ENCODE results near the gene CDV3.

CDV3 gene

DNA sequence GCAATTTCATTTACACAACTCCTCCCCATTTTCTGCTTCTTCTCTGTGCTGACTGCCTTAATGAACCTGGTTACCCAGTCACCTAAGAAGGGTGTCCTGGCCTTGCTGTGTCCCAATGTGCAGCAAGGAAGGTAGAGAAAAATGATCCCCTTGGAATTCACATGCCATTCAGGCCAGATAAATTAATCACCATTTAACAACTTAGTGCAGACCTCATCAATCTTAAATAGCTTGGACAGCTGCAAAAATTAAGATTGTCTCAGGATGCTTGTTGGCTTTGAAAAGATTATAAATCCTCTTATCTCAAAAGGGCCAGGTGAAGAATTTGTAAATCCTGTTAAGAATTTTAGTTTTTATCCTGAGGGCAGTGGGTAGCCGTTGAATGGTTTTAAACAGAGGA lies 9.7 kb upstream of the CDV3 start:
- TF ChIP-seq, protein P1, sequence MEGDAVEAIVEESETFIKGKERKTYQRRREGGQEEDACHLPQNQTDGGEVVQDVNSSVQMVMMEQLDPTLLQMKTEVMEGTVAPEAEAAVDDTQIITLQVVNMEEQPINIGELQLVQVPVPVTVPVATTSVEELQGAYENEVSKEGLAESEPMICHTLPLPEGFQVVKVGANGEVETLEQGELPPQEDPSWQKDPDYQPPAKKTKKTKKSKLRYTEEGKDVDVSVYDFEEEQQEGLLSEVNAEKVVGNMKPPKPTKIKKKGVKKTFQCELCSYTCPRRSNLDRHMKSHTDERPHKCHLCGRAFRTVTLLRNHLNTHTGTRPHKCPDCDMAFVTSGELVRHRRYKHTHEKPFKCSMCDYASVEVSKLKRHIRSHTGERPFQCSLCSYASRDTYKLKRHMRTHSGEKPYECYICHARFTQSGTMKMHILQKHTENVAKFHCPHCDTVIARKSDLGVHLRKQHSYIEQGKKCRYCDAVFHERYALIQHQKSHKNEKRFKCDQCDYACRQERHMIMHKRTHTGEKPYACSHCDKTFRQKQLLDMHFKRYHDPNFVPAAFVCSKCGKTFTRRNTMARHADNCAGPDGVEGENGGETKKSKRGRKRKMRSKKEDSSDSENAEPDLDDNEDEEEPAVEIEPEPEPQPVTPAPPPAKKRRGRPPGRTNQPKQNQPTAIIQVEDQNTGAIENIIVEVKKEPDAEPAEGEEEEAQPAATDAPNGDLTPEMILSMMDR (conservative IDR thresholded peaks at IDR 0.05; ENCODE audit: low read depth, low read length), result no peak
- Histone ChIP-seq H3K79me2 (ENCODE audit: insufficient read depth, low read depth) (no peaks in the 10 kb centered on the region), H3K27me3 (ENCODE audit: insufficient read depth, low read depth) (no peaks in the 10 kb centered on the region), H3K9ac (no peak overlapping the region), H3K36me3 (ENCODE audit: insufficient read depth) (no peaks in the 10 kb centered on the region), H3K4me3 (IDR thresholded peaks at IDR 0.05; ENCODE audit: insufficient read depth, low read depth, low read length) (no peak overlapping the region), H3K4me2 (no peak overlapping the region), H3K4me1 (ENCODE audit: low read depth, poor library complexity, severe bottlenecking) (peaks cover 10% of the 10 kb centered on the region), H3K27ac (no peak overlapping the region), H2AFZ (ENCODE audit: low read depth) (no peak overlapping the region), H4K20me1 (ENCODE audit: insufficient read depth) (no peaks in the 10 kb centered on the region)

DNA sequence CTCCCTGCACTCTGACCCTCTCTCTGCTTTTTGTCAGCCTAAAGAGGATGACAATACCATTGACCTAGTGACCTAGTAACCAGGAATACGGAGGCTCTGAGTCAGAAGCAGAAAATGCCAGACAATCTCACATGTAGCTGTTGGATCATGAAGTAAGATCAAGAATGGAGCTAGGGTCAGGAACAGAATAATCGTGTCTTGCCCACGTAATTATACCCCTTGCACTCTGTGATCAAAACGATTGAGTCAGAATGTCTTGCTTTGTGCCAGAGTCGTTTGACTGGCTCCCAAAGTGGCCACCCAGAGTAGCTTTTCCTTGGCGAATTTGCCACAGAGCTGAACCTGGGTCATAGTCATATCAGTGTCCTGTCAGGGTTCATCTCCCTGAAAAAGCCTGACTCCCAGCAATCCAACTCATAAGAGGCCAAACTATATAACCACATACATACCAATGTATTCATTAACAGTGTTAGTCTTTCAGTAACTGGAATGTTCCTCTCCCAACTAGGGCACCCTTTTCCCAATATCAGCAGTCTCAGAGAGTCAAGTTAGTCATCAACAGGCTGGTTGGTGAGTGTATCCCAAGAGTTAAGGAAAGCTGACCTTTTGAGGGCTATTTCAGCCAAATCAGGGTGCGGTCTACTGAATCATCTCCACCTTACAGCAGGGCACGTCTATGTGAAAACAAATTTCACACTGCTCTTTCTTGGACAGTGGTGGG lies 5.0 kb upstream of the CDV3 start:
- no peaks in the 10 kb centered on the region for H3K27me3 ChIP-seq (ENCODE audit: insufficient read depth, low read depth)
- H3K27ac ChIP-seq, result no peak overlapping the region
- no peak overlapping the region for H3K4me2 ChIP-seq
- no peaks in the 10 kb centered on the region for H4K20me1 ChIP-seq (ENCODE audit: insufficient read depth)
- TF ChIP-seq, protein P1 (conservative IDR thresholded peaks at IDR 0.05; ENCODE audit: low read depth, low read length), result no peak
- no peaks in the 10 kb centered on the region for H3K36me3 ChIP-seq (ENCODE audit: insufficient read depth)
- H3K4me3 ChIP-seq (IDR thresholded peaks at IDR 0.05; ENCODE audit: insufficient read depth, low read depth, low read length), result no peak overlapping the region
- H2AFZ ChIP-seq (ENCODE audit: low read depth), result no peak overlapping the region
- H3K9ac ChIP-seq, result no peak overlapping the region
- peaks cover 28% of the 10 kb centered on the region for H3K4me1 ChIP-seq (ENCODE audit: low read depth, poor library complexity, severe bottlenecking)
- H3K79me2 ChIP-seq (ENCODE audit: insufficient read depth, low read depth), result no peaks in the 10 kb centered on the region

DNA sequence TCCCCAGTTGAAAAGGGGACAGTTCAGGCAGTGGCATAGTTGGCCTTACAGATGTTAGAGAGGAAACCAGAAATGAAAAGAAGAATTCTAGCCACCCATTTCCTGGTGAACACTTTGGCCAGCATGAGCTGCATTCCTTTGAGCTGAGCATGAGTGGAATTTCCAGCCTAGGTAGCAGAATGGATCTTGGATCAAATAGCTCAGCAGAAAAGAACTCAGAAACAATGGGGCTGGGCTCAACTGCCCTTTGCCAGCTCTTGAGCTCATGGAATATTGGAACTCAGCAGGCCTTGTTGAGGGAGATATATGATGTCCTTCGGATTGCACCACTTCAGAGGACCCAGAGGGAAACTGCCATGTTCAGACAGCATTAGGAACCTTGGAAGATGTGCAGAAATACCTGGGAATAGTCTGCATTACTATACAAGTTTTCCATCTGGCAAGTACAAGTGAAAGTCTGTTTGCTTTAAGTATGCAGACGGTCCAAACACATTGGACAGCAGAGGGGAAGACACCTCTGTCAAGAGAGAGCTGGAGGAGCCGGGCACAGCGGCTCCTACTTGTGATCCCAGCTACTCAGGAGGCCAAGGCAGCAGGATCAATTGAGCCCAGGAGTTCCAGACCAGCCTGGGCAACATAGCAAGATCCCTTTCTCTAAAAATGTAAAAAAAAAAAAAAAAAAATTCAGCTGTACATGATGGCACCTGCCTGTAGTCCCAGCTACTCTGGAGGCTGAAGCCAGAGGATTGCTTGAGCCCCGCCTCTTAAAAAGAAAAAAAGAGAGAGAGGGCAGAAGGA lies 3.1 kb upstream of the CDV3 start:
- peaks cover 11% of the 10 kb centered on the region for H3K79me2 ChIP-seq (ENCODE audit: insufficient read depth, low read depth)
- H2AFZ ChIP-seq (ENCODE audit: low read depth), result no peak overlapping the region
- H3K4me1 ChIP-seq (ENCODE audit: low read depth, poor library complexity, severe bottlenecking), result peaks cover 28% of the 10 kb centered on the region
- peaks cover 7% of the 10 kb centered on the region; the same call in 1 of the 2 replicates for H3K36me3 ChIP-seq (ENCODE audit: insufficient read depth)
- H3K4me2 ChIP-seq, result no peak overlapping the region
- H3K27ac ChIP-seq, result no peak overlapping the region
- no peak overlapping the region for H3K9ac ChIP-seq
- no peak overlapping the region for H3K4me3 ChIP-seq (IDR thresholded peaks at IDR 0.05; ENCODE audit: insufficient read depth, low read depth, low read length)
- H4K20me1 ChIP-seq (ENCODE audit: insufficient read depth), result peaks cover 7% of the 10 kb centered on the region
- TF ChIP-seq, protein P1 (conservative IDR thresholded peaks at IDR 0.05; ENCODE audit: low read depth, low read length), result no peak
- H3K27me3 ChIP-seq (ENCODE audit: insufficient read depth, low read depth), result no peaks in the 10 kb centered on the region

DNA sequence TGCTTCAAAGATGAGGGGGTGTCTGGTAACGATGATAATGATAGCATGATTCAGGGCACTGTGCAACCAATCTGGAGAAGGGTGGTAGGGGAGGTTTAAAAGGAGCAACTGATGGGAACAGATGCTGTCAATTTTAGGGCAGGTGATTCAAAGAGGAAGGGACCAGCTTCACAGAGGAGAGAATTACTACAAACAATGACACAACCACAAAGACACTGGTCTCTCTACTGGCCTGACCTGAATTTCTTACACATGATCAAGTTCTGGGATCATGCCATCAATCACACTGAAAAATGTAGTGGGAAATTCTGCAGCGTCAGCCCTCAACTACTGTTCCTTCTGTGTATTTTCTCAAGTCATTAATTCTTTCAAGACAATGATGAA lies 2.6 kb upstream of the CDV3 start:
- Histone ChIP-seq H3K27ac (peak overlapping the region; percentile 8; the same call in 1 of the 2 replicates), H3K36me3 (ENCODE audit: insufficient read depth) (peaks cover 13% of the 10 kb centered on the region), H3K9ac (no peak overlapping the region), H2AFZ (ENCODE audit: low read depth) (no peak overlapping the region), H4K20me1 (ENCODE audit: insufficient read depth) (peaks cover 13% of the 10 kb centered on the region), H3K27me3 (ENCODE audit: insufficient read depth, low read depth) (no peaks in the 10 kb centered on the region), H3K4me3 (IDR thresholded peaks at IDR 0.05; ENCODE audit: insufficient read depth, low read depth, low read length) (no peak overlapping the region), H3K4me2 (no peak overlapping the region), H3K4me1 (ENCODE audit: low read depth, poor library complexity, severe bottlenecking) (peaks cover 29% of the 10 kb centered on the region), H3K79me2 (ENCODE audit: insufficient read depth, low read depth) (peaks cover 17% of the 10 kb centered on the region)
- TF ChIP-seq, protein P1 (conservative IDR thresholded peaks at IDR 0.05; ENCODE audit: low read depth, low read length), result no peak
